NCI-H2029 (cell line): ENCODE measurements around the gene POLR1G.

Source experiments
- DNase-seq: peaks from one replicate; lab custom pipeline; 2025; lab: John Stamatoyannopoulos, UW

POLR1G gene, protein sequence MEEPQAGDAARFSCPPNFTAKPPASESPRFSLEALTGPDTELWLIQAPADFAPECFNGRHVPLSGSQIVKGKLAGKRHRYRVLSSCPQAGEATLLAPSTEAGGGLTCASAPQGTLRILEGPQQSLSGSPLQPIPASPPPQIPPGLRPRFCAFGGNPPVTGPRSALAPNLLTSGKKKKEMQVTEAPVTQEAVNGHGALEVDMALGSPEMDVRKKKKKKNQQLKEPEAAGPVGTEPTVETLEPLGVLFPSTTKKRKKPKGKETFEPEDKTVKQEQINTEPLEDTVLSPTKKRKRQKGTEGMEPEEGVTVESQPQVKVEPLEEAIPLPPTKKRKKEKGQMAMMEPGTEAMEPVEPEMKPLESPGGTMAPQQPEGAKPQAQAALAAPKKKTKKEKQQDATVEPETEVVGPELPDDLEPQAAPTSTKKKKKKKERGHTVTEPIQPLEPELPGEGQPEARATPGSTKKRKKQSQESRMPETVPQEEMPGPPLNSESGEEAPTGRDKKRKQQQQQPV

DNA sequence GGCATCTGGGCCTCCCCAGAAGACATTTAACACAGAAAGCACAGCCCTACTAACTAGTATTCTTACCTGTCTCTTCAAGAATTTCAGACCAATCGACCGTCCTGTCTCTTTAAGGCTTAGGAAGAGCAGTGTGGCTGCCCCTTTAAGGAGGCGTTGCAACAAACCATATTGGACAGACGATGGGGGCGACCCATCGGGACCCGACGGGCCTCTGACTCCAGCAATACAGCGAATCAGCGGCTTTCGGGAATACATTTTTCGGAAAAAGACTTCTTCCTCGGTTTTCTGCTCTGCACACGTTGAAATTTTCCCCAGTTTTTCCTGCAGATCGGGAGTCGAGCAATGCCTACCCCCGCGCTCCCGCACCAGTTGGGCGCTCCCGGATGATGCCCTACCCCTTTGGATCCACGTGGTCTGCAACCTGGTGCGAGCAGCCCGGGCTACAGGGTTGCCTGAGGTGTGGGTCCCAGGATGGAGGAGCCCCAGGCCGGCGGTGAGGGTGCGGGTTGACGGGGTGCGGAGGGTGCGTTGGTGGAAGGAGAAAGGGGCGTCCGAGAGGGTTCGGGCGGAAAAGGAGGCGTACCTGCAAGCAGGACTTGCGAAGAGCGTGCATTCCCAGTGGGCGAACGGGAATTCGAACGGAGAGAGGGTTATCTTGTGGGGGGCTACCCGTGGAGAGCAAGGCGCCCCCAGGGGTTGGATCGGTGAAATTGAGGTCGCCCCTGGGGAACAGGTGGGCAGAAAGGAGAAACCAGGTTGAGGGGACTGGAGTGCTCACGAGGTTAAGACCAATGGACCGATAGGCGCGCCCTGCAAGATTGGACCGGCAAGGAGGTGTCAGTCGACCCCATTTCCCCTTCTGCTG, at the start of gene POLR1G:
TSS of gene POLR1G (plus strand) at position 419 of the 865 bp plus-strand sequence. CDS start at position 472, 53 bp downstream.
- peak; percentile 79 for DNase-seq

DNA sequence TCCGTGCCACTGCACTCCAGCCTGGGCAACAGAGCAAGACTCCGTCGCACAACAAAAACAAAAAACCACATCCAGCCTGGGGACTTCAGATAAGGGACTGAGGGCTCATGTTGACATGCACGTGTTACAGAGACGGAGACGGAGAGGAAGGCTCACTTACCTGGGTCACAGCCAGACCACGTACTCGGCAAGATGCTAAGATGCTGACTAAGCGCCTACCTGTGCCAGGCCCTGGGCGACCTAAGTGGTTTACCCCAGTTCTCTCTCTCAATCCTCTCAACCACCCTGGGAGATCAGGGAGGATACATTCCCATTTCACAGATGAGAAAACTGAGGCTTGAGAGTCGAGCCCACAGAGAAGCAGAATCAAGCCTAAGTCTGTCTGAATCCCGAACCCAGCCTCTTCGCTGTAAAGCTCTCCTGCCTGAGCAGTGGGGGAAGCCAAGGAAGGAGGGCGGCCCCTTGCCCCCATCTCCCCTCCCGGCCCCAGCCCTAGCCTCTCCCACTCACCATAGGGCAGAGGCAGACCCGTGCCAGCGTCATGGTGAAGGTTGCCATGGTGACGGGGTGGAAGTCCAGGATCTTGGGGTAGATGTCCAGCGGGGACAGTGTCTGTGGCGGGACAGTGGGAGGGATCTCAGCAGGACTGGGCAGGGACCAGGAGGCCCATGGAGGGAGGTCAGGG, 49.5 kb upstream of the POLR1G start:
- no peak for DNase-seq

DNA sequence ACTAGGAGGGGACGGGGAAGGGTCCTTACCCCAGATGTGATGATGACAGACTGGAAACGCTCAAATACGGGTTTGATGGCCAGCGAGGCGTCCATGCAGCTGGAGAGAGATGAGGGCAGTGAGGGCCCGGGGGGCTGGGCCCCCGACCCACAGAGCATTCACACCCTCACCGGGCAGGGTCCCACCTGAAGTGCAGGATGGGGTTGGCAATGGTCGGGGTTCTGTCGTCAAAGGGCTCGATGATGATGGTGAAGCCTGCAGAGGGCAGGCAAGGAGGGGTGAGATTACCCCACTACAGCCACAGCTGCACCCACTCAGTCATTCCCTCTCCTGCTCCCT, 49.0 kb upstream of the POLR1G start:
- DNase-seq = no peak

DNA sequence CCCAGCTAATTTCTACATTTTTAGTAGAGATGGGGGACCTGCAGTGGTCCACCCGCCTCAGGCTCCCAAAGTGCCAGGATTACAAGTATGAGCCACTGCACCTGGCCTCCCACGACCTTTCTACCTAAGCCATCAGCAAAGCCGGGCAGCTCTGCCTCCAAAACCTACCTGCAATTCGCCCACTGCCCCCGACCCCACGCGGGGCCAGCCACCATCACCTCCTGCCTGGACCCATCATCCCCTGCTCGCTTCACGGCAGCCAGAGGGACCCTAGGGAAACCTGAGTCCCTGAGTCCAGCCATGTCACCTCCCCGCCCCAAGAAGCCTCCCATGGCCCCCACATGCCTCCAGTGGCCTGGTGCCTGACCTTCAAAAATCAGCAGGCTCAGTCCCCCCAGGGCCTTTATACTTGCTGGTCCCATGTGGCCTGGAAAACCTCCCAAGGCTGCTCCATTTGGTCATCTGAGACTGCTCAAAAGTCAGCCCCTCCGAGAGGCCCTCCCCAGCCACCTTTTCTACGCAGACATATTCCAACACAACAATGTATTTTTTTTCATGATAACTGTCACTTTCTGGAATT, 48.1 kb upstream of the POLR1G start:
- DNase-seq = no peak

DNA sequence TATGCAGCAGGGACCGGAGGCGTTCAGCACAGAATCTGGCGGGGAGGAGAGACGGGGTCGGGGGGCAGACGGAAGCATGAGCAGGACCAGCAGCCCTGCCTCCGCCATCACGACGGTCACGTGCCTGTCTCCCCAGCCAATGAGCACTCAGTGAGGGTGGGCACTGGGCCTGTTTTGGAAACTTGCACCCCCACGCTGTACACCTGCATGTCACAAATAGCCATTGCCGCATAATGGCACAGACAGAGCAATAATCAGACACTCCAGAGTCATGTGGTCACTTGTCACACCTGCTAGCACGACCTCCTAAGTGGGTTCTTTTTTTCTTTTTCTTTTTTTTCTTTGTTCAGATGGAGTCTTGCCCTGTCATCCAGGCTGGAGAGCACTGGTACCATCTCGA, 44.8 kb upstream of the POLR1G start:
- no peak for DNase-seq

DNA sequence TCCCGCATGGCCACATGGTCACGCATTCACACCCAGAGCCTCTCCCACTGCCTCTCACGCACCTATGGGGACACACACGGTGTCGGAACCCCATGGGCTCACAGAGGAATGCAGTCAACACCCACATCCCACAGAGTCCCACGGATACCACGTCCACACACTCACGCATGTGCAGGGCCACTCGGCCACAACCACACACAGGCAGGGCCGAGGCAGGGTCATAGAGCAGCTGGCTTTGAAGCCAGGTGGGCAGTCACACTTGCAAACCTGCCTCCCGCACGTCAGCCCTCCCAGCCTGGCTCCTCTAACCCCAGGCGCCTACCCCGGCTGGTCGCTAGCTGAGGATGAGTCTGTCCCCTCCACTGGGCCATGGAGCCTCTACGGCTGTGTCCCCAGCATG, 44.2 kb upstream of the POLR1G start:
- no peak for DNase-seq

DNA sequence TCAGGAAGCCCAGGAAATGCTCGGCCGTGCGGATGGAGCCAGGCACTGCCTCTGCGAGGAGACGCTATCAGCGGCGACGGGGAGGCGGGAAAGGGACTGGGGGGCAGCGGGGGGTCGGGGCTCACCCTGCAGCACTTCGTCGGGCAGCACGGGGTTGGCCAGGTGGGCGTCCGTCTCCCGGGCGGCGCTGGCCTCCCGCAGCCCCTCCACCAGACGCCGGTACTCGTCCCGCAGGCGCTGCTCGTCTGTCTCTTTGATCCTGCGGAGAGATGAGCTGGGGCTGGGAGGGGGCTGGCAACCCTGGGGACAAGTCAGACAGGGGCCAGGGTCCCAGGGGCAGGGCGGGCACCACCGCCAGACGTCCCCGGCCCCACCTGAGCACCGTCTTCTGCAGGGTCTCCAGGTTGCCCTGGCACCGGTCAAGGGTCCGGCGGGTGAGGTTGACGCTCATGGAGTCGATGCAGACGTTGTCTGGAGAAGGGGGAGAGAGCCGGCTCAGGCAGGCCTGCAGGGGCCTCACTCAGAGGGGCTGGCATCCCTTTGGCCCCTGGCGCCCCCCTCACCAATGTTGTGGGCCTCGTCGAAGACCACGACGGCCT, 42.5 kb upstream of the POLR1G start:
- DNase-seq = no peak

DNA sequence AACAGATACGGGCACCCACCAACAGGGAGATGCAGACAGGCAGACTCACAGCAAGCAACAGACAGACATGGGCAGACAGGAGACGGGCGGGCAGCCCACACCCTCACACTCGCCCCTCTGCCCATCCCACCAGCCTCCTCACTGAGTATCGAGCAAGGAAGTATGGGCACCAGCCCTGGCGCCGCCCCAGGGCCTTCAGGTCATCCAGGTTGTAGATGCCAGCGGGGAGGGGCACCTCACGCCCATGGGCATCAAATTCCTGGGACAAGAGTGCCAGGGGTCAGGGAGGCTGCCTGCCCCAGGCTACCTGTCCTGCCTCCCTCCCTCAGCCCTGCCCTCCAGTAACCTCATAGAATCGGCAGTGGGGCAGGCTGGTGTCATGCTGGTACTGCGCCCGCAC, 41.7 kb upstream of the POLR1G start:
- DNase-seq = no peak

DNA sequence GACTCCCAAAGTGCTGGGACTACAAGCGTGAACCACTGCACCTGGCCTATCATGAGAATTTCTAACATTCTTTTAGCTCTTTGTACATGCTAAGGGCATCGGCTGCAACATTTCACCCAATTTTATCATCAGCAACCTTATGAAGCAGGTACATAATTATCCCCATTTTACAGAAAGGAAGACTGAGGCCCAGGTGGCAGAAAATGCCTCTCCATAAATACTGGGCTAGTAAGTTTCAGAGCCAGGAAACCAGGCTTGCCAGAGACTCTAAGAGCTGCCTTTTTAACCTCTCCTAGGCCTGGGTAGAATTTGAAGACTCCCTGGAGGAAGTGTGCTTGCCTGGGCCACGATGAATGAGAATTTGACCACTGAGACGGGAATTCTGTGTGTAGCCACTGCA, 38.3 kb upstream of the POLR1G start:
- no peak for DNase-seq

DNA sequence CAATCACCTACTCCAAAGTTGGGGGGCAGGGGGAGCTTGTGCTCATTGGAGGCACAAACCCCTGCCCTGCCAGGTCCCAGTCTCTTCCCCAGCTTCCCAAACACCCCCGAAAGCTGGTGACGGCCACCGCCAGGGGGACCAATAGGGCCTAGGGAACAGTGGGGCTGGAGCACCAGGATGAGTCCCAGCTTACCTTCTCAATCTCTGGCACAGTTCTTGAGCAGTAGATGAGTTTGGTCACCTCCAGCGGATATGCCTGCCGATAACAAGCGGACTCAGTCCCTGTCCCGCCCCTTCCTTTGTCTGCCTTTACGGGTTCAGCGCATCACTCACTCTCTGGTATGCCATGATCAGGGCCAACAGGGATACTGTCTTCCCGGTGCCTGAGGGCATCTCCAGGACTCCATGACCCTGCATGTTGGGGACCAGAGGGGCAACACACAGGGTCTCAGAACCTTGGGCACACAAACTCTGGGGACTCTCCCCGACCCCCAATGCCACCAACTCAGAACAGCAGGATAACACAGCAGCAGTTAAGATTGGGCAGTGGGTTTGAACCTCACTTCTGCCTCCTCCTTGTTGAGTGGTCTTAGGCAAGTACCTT, 37.6 kb upstream of the POLR1G start:
- no peak for DNase-seq

DNA sequence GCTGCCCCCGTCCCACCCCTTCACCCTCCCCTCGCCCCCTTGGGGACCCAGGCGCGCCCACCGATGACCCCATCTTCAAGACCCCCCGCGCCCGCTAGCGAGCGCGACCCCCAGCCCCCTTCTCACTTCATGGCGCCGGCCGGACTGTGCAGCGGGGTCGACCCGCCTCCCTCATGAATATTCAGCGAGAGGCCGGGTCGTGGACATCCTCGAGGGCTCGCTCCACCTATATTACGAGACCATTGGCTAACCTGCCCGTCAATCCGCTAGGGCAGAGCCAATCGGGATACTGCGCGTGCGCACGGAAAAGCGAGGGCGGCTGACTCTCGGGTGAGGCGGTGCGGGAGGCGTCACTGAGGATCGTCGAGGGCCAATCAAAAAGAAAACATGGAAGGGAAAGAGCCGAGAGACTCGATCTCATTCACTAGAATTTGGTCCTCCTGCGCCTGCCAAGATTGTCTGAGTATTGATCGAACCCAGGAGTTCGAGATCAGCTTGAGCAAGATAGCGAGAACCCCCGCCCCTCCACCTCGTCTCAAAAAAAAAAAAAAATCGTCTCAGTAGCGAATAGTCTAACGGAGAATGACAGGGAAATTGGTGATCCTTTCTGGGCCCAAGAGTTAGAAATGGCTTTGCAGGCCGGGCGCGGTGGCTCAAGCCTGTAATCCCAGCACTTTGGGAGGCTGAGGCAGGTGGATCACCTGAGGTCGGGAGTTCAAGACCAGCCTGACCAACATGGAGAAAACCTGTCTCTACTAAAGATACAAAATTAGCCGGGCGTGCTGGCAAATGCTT, 35.8 kb upstream of the POLR1G start, which contains the start of gene ERCC2:
TSS of gene ERCC2 (minus strand) at position 164 of the 795 bp plus-strand sequence. CDS start at position 131, 33 bp downstream.
- peak; percentile 97 for DNase-seq

DNA sequence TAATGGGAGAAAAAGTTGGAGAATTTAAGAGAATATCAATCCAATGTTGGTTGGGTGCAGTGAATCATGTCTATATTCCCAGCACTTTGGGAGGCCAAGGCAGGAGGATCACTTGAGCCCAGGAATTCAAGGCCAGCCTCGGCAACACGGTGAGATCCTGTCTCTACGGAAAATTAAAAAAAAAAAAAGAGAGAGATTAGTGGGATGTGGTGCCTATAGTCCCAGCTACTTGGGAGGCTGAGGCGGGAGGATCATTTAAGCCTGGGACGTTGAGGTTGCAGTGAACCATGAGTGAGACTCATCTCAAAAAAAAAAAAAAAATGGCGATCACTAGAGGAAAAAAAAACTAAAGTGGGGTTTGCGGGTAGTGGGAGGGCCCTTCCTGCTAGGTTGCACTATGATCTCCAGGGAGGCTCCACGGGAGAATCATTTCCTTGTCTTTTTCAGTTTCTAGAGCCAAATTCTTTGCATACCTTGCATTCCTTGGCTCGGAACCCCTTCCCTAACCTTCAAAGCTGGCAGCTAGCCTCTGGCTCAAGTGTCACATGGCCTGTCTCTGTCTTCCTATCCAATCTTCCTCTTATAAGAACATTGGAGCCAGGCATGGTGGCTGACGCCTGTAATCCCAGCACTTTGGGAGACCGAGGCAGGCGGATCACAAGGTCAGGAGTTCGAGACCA, 30.3 kb upstream of the POLR1G start:
- DNase-seq = no peak

DNA sequence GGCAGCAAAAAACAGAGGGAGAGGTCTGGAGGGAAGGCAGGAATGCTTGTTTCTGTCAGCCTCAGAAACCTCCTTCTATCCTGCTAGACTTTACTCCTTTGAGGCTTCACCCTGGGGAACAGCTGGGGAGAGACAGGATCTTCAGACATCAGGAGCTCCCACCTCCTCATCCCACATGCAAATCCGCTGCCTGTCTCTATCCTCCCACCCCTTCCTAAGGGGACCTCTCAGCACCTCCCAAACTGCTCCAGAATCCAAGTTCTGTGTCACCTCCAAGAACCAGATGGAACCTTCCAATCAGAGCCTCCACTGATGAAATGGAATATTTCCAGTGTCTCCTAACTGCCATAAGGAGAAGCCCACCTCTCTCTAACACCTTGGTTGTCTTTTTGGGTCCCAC, 26.3 kb upstream of the POLR1G start:
- DNase-seq = no peak

DNA sequence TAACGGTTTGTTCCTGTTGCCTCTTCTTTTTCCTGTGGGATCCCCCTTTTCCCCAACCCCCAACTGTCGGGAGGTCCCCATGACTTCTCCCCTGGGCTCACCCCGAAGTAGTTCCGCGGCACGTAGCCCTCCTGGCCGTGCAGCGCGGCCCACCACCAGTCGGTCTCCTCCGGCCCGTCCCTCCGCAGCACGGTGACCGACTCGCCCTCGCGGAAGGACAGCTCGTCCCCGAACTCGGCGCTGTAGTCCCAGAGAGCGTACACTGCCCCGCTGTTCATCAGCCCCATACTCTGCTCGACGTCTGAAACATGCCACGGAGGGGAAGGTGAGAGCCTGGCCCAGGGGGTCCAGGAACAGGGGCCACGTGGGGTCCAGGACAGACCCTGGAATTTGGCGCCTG, 24.0 kb upstream of the POLR1G start:
- DNase-seq = no peak

DNA sequence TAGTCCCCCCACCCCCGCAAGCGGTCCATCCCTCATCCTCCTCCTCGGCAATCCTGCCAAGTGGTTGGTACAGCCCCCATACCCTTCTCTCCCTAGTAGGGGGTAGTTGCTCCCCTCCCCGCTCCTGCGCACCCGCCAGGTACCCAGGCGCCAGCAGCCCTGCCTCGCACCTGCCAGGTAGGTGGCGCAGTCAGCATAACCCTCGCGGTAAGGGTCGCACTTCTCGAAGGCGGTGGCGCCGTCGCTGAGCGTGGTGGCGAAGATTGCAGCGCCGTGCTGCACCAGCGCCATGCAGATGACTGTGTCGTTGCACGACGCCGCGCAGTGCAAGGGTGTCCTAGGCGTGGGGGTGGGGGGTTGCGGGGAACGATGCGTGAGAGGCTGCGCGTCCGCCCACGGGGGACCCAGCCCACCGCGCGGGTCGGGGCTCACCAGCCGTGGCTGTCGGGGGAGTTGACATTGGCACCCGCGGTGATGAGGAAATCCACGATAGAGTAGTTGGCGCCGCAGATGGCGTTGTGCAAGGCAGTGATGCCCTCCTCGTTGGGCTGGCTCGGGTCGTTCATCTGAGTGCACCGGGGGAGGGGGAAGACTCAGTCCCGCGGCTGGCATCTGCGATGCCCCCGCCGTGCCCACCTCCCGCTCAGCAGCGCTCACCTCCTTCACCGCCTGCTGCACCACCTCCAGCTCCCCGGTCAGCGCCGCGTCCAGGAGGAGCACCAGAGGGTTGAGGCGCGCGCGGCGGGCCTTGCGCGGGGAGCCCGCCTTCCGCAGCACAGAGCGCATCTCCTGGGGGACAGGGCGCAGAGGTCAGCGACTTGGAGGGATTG, 20.8 kb upstream of the POLR1G start:
- no peak for DNase-seq

DNA sequence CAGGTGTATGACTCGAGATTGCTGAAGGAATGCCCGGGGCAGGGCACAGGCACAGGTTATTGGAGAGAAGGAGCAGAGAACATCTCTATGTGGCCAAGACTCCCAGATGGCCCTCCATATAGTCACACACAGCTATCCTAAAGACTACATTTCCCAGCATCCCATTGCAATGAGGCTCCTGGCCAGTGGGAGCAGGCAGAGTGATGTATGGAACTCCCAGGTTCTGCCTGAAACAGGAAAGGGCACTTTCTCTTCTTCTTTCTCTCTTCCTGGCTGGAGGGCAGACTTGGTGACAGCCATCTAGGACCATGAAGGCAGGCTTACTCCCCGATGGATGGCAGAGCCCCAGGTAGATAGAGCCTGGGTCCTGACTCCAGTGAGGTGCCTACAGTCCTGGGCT, 15.1 kb upstream of the POLR1G start:
- no peak for DNase-seq

DNA sequence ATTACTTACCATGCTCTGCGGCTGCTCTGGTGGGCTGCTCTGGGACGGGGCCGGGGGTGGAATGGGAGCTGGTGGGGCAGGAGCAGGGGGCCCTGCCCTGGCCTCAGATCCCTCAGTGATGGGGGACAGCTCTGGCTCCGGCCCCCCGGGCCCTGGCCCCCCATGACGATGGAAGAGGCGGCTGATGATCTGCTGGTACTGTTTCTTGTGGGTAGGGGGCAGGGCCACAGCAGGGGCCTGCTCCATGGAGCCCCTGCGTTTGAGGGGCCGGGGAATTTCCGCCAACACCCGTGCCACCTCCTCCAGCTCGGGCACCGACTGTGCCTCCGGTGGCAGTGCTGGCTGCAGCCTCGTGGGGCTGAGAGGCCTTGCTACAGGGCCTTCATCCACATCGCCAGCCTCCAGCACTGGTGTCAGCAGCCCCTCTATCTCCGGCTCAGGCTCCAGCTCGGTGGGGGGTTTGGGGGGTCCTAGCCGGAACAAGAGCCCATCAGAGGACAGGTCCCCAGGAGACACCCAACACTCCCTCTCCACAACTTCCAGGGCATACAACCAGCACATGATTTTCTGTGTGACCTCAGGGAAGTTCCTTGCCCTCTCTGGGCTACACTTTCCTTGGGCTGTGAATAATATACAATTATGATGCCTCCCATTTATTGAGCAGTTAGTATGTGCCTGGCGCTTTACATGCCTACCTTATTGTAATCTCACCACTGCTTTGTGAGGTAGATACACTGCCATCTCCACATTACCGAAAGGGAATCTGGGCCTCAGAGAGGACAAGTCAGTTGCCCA, 14.4 kb upstream of the POLR1G start:
- DNase-seq = no peak
